ENCODE measurements around the gene CAMK4.

DNA sequence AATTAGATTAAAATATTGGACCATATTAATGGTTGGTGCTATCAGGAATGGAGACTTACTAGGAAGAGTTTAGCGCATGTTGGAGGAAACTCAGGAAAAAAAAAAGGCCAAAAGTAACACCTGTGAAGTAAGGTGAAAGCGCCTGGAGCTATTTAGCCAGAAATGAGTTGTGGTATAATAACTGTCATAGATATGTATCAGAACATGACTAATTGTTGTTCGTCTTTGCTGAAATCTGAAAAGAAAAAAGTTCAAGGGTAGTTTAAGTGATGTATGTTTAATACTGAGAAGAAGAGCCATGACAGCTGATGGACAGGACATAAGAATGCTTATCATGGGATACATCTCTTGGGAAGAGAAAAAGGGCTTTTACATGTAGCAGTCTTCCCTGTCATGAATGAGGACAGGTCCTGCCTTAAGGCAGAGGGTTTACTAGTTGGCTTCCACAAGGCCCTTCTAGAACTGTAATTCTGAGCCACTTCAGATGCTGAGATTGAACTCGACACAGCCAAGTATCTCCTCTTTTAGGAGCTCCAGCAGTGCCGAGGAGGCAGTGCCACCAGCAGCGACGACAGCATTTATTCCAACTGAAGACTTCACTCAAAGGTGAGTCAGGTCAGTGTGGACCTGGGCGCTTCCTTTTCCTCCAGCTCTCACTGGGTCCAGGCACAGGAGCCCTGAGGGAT, 940 bp upstream of the CAMK4 start:
- TF ChIP-seq, protein P1, sequence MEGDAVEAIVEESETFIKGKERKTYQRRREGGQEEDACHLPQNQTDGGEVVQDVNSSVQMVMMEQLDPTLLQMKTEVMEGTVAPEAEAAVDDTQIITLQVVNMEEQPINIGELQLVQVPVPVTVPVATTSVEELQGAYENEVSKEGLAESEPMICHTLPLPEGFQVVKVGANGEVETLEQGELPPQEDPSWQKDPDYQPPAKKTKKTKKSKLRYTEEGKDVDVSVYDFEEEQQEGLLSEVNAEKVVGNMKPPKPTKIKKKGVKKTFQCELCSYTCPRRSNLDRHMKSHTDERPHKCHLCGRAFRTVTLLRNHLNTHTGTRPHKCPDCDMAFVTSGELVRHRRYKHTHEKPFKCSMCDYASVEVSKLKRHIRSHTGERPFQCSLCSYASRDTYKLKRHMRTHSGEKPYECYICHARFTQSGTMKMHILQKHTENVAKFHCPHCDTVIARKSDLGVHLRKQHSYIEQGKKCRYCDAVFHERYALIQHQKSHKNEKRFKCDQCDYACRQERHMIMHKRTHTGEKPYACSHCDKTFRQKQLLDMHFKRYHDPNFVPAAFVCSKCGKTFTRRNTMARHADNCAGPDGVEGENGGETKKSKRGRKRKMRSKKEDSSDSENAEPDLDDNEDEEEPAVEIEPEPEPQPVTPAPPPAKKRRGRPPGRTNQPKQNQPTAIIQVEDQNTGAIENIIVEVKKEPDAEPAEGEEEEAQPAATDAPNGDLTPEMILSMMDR (optimal IDR thresholded peaks at IDR 0.05 in 1 of 3, IDR thresholded peaks at IDR 0.05 in 1 of 3, conservative IDR thresholded peaks at IDR 0.05 in 1 of 3; ENCODE audit: extremely low read depth in 1 of 3, insufficient read depth in 2 of 3, low read length in 3 of 3): no peak
- TF ChIP-seq EZH2 (IDR thresholded peaks at IDR 0.05; ENCODE audit: low read length): no peak

Measured in keratinocyte (primary cell).